ENCODE measurements around the gene WNT5B.
A peak's percentile ranks its signal among the peaks of the same experiment; 100 is the strongest.

WNT5B gene

GRCh38 chr12:1670358-1671268 lies 41.6 kb downstream of the WNT5B start:
- H3K27me3 ChIP-seq (ENCODE audit: control insufficient read depth, insufficient read depth, low read length), result no peaks in the 10 kb centered on the region
- H3K27ac ChIP-seq (ENCODE audit: low read depth, low read length), result no peak overlapping the region
- no peak overlapping the region for H3K9ac ChIP-seq (ENCODE audit: low read length)

GRCh38 chr12:1676043-1676442 lies 47.0 kb downstream of the WNT5B start:
- Histone ChIP-seq H3K4me3 (ENCODE audit: low read depth, low read length) (no peak overlapping the region), H3K9ac (ENCODE audit: low read length) (no peak overlapping the region), H3K4me1 (ENCODE audit: control insufficient read depth, insufficient read depth, low read length) (0 out of 2 replicates have a peak, but pooled peaks cover 4% of the 10 kb centered on the region), H3K27ac (ENCODE audit: low read depth, low read length) (no peak overlapping the region), H3K9me3 (ENCODE audit: control insufficient read depth, insufficient read depth, low read depth, low read length) (peaks cover 3% of the 10 kb centered on the region; the same call in 1 of the 2 replicates), H3K36me3 (ENCODE audit: control insufficient read depth, insufficient read depth, low read length) (no peaks in the 10 kb centered on the region), H3K27me3 (ENCODE audit: control insufficient read depth, insufficient read depth, low read length) (no peaks in the 10 kb centered on the region)

More at GRCh38 chr12:1670358-1671268, 41.6 kb downstream of the WNT5B start:
- Histone ChIP-seq H3K9me3 (ENCODE audit: control insufficient read depth, insufficient read depth, low read depth, low read length) (no peaks in the 10 kb centered on the region), H3K4me3 (ENCODE audit: low read depth, low read length) (no peak overlapping the region), H3K4me1 (ENCODE audit: control insufficient read depth, insufficient read depth, low read length) (peaks cover 4% of the 10 kb centered on the region; the same call in 1 of the 2 replicates), H3K36me3 (ENCODE audit: control insufficient read depth, insufficient read depth, low read length) (no peaks in the 10 kb centered on the region)

GRCh38 chr12:1680804-1681492 lies 51.9 kb downstream of the WNT5B start:
- no peak overlapping the region for H3K4me3 ChIP-seq (ENCODE audit: low read depth, low read length)
- H3K4me1 ChIP-seq (ENCODE audit: control insufficient read depth, insufficient read depth, low read length), result peaks cover 9% of the 10 kb centered on the region; the same call in 1 of the 2 replicates

GRCh38 chr12:1681493-1681807 lies 52.4 kb downstream of the WNT5B start:
- Histone ChIP-seq H3K36me3 (ENCODE audit: control insufficient read depth, insufficient read depth, low read length) (no peaks in the 10 kb centered on the region), H3K4me1 (ENCODE audit: control insufficient read depth, insufficient read depth, low read length) (peaks cover 9% of the 10 kb centered on the region; the same call in 1 of the 2 replicates), H3K27ac (ENCODE audit: low read depth, low read length) (no peak overlapping the region)

More at GRCh38 chr12:1680804-1681492, 51.9 kb downstream of the WNT5B start:
- H3K27me3 ChIP-seq (ENCODE audit: control insufficient read depth, insufficient read depth, low read length), result no peaks in the 10 kb centered on the region
- H3K9me3 ChIP-seq (ENCODE audit: control insufficient read depth, insufficient read depth, low read depth, low read length), result peaks cover 3% of the 10 kb centered on the region; the same call in 1 of the 2 replicates
- no peaks in the 10 kb centered on the region for H3K36me3 ChIP-seq (ENCODE audit: control insufficient read depth, insufficient read depth, low read length)
- no peak overlapping the region for H3K27ac ChIP-seq (ENCODE audit: low read depth, low read length)
- H3K9ac ChIP-seq (ENCODE audit: low read length), result no peak overlapping the region

GRCh38 chr12:1688086-1688710 lies 59.2 kb downstream of the WNT5B start:
- Histone ChIP-seq H3K4me3 (ENCODE audit: low read depth, low read length) (no peak overlapping the region), H3K9me3 (ENCODE audit: control insufficient read depth, insufficient read depth, low read depth, low read length) (no peaks in the 10 kb centered on the region), H3K4me1 (ENCODE audit: control insufficient read depth, insufficient read depth, low read length) (peaks cover 6% of the 10 kb centered on the region), H3K27me3 (ENCODE audit: control insufficient read depth, insufficient read depth, low read length) (no peaks in the 10 kb centered on the region), H3K27ac (ENCODE audit: low read depth, low read length) (no peak overlapping the region), H3K36me3 (ENCODE audit: control insufficient read depth, insufficient read depth, low read length) (no peaks in the 10 kb centered on the region), H3K9ac (ENCODE audit: low read length) (no peak overlapping the region)

More at GRCh38 chr12:1681493-1681807, 52.4 kb downstream of the WNT5B start:
- Histone ChIP-seq H3K9me3 (ENCODE audit: control insufficient read depth, insufficient read depth, low read depth, low read length) (no peaks in the 10 kb centered on the region), H3K4me3 (ENCODE audit: low read depth, low read length) (no peak overlapping the region), H3K9ac (ENCODE audit: low read length) (no peak overlapping the region), H3K27me3 (ENCODE audit: control insufficient read depth, insufficient read depth, low read length) (no peaks in the 10 kb centered on the region)

GRCh38 chr12:1690578-1691122 lies 61.6 kb downstream of the WNT5B start, which contains the start of gene ADIPOR2:
TSS of gene ADIPOR2 (plus strand) at chr12:1691070. CDS start at chr12:1754344, 63,274 bp downstream.
- no peaks in the 10 kb centered on the region for H3K9me3 ChIP-seq (ENCODE audit: control insufficient read depth, insufficient read depth, low read depth, low read length)
- peak within 1 kb of the TSS; percentile 93 for H3K4me3 ChIP-seq (ENCODE audit: low read depth, low read length)
- H3K4me1 ChIP-seq (ENCODE audit: control insufficient read depth, insufficient read depth, low read length), result peaks cover 6% of the 10 kb centered on the region
- peak within 1 kb of the TSS; percentile 93 for H3K27ac ChIP-seq (ENCODE audit: low read depth, low read length)
- H3K9ac ChIP-seq (ENCODE audit: low read length), result peak within 1 kb of the TSS; percentile 88
- H3K27me3 ChIP-seq (ENCODE audit: control insufficient read depth, insufficient read depth, low read length), result no peaks in the 10 kb centered on the region
- H3K36me3 ChIP-seq (ENCODE audit: control insufficient read depth, insufficient read depth, low read length), result 0 out of 2 replicates have a peak, but pooled peaks cover 3% of the 10 kb centered on the region

- peak overlapping the region; percentile 93 for H3K27ac ChIP-seq (ENCODE audit: low read depth, low read length)
- H3K4me1 ChIP-seq (ENCODE audit: control insufficient read depth, insufficient read depth, low read length), result peaks cover 6% of the 10 kb centered on the region
Observed at GRCh38 chr12:1691123-1692007, 62.3 kb downstream of the WNT5B start.

GRCh38 chr12:1692226-1692625 lies 63.2 kb downstream of the WNT5B start:
- 0 out of 2 replicates have a peak, but pooled peaks cover 3% of the 10 kb centered on the region for H3K36me3 ChIP-seq (ENCODE audit: control insufficient read depth, insufficient read depth, low read length)
- no peaks in the 10 kb centered on the region for H3K9me3 ChIP-seq (ENCODE audit: control insufficient read depth, insufficient read depth, low read depth, low read length)
- no peak overlapping the region for H3K9ac ChIP-seq (ENCODE audit: low read length)
- H3K27me3 ChIP-seq (ENCODE audit: control insufficient read depth, insufficient read depth, low read length), result no peaks in the 10 kb centered on the region
- peak overlapping the region; percentile 93 for H3K4me3 ChIP-seq (ENCODE audit: low read depth, low read length)
- H3K4me1 ChIP-seq (ENCODE audit: control insufficient read depth, insufficient read depth, low read length), result peaks cover 6% of the 10 kb centered on the region
- no peak overlapping the region for H3K27ac ChIP-seq (ENCODE audit: low read depth, low read length)

More at GRCh38 chr12:1691123-1692007, 62.3 kb downstream of the WNT5B start:
- no peaks in the 10 kb centered on the region for H3K9me3 ChIP-seq (ENCODE audit: control insufficient read depth, insufficient read depth, low read depth, low read length)
- no peaks in the 10 kb centered on the region for H3K27me3 ChIP-seq (ENCODE audit: control insufficient read depth, insufficient read depth, low read length)
- H3K9ac ChIP-seq (ENCODE audit: low read length), result peak overlapping the region; percentile 88
- 0 out of 2 replicates have a peak, but pooled peaks cover 3% of the 10 kb centered on the region for H3K36me3 ChIP-seq (ENCODE audit: control insufficient read depth, insufficient read depth, low read length)
- peak overlapping the region; percentile 93 for H3K4me3 ChIP-seq (ENCODE audit: low read depth, low read length)

GRCh38 chr12:1692895-1693610 lies 64.0 kb downstream of the WNT5B start:
- Histone ChIP-seq H3K4me1 (ENCODE audit: control insufficient read depth, insufficient read depth, low read length) (peaks cover 6% of the 10 kb centered on the region), H3K9me3 (ENCODE audit: control insufficient read depth, insufficient read depth, low read depth, low read length) (no peaks in the 10 kb centered on the region), H3K27me3 (ENCODE audit: control insufficient read depth, insufficient read depth, low read length) (no peaks in the 10 kb centered on the region), H3K36me3 (ENCODE audit: control insufficient read depth, insufficient read depth, low read length) (0 out of 2 replicates have a peak, but pooled peaks cover 3% of the 10 kb centered on the region), H3K4me3 (ENCODE audit: low read depth, low read length) (no peak overlapping the region), H3K27ac (ENCODE audit: low read depth, low read length) (no peak overlapping the region), H3K9ac (ENCODE audit: low read length) (no peak overlapping the region)

All from HUES6 (cell line).